ENCODE measurements around the gene TEX11.

Gene TEX11

GRCh38 chrX:70908541-70908940, at the start of gene TEX11:
TEX11 (minus strand) TSS chrX:70908711; CDS start chrX:70907789, 922 bp downstream.
- DNase-seq (ENCODE audit: extremely low read depth, low read depth): no peak
- no peak for TF ChIP-seq CTCF (IDR thresholded peaks at IDR 0.05; ENCODE audit: low read depth, low read length)

- TF ChIP-seq CTCF (IDR thresholded peaks at IDR 0.05; ENCODE audit: low read depth, low read length): no peak
- no peak for DNase-seq (ENCODE audit: extremely low read depth, low read depth)
Observed at GRCh38 chrX:70954871-70955270, 46.4 kb upstream of the TEX11 start.

GRCh38 chrX:70924294-70924911, 15.9 kb upstream of the TEX11 start:
- no peak for DNase-seq (ENCODE audit: extremely low read depth, low read depth)
- no peak for TF ChIP-seq CTCF (IDR thresholded peaks at IDR 0.05; ENCODE audit: low read depth, low read length)

- DNase-seq (ENCODE audit: extremely low read depth, low read depth): no peak
- TF ChIP-seq CTCF (IDR thresholded peaks at IDR 0.05; ENCODE audit: low read depth, low read length): no peak
Observed at GRCh38 chrX:70922774-70923473, 14.4 kb upstream of the TEX11 start.

- DNase-seq (ENCODE audit: extremely low read depth, low read depth): no peak
- no peak for TF ChIP-seq CTCF (IDR thresholded peaks at IDR 0.05; ENCODE audit: low read depth, low read length)
Observed at GRCh38 chrX:70921709-70922352, 13.3 kb upstream of the TEX11 start.

- TF ChIP-seq CTCF (IDR thresholded peaks at IDR 0.05; ENCODE audit: low read depth, low read length): no peak
- no peak for DNase-seq (ENCODE audit: extremely low read depth, low read depth)
Observed at GRCh38 chrX:70916754-70917153, 8.2 kb upstream of the TEX11 start.

GRCh38 chrX:70907900-70908299, 611 bp downstream of the TEX11 start:
- TF ChIP-seq CTCF (IDR thresholded peaks at IDR 0.05; ENCODE audit: low read depth, low read length): no peak
- no peak for DNase-seq (ENCODE audit: extremely low read depth, low read depth)
